Esophagus (tissue), 2 donors: ENCODE results near the gene SMAD7. TPM values are rescaled to one million over a fixed set of nuclear protein-coding genes. Genes with fewer than 3 reads are reported as not detected.

Experiments
- H3K27ac ChIP-seq, 2 donors: one replicate each; pipeline ENCODE4 v1.5.1; 2013; ENCODE audit warnings: low read depth in 2 of 2, mild to moderate bottlenecking in 2 of 2, inconsistent platforms in 1 of 2, low read length in 1 of 2, moderate library complexity in 1 of 2
- H3K27me3 ChIP-seq, 2 donors: one replicate each; pipeline ENCODE4 v1.6.1; 2013; ENCODE audit warnings: low read length in 2 of 2, control low read depth in 1 of 2, mild to moderate bottlenecking in 1 of 2; ENCODE audit not compliant: insufficient read depth in 2 of 2, control insufficient read depth in 1 of 2
- H3K36me3 ChIP-seq, 2 donors: one replicate each; pipeline ENCODE4 v1.6.1; 2013; ENCODE audit warnings: low read length in 1 of 2; ENCODE audit not compliant: control insufficient read depth in 2 of 2, insufficient read depth in 2 of 2
- H3K4me1 ChIP-seq, 2 donors: one replicate each; pipeline ENCODE4 v1.6.1; 2013; ENCODE audit warnings: low read length in 1 of 2; ENCODE audit not compliant: control insufficient read depth in 2 of 2, insufficient read depth in 2 of 2
- H3K4me3 ChIP-seq, 2 donors: one replicate each; pipeline ENCODE4 v1.5.1; 2013; ENCODE audit warnings: low read length in 2 of 2, mild to moderate bottlenecking in 2 of 2, low read depth in 1 of 2, moderate library complexity in 1 of 2
- H3K9me3 ChIP-seq, 2 donors: one replicate each; pipeline ENCODE4 v1.6.1; 2013; ENCODE audit warnings: mild to moderate bottlenecking in 2 of 2, low read depth in 1 of 2, low read length in 1 of 2, moderate library complexity in 1 of 2; ENCODE audit not compliant: control insufficient read depth in 2 of 2, insufficient read depth in 1 of 2
- WGBS, 2 donors: extraction: QIAGEN DNeasy Blood & Tissue Kit; methylation state at CpG; one replicate each; pipeline ENCODE4 v1.1.7; 2013; 5-methylcytosine and 5-hydroxymethylcytosine counted together
- polyA plus RNA-seq, 2 donors: library from polyadenylated mRNA; stranded (reverse); fragments of 200-250 nt; gene quantifications; one replicate each; pipeline ENCODE4 v1.2.3, GENCODE V29; 2013
- donor health status: healthy with polysubstance abuse.
- donor health status: Bipolar disorder and iron deficiency.

SMAD7 gene
- polyA plus RNA-seq, 2 donors: 3.5 to 4.4 TPM

DNA sequence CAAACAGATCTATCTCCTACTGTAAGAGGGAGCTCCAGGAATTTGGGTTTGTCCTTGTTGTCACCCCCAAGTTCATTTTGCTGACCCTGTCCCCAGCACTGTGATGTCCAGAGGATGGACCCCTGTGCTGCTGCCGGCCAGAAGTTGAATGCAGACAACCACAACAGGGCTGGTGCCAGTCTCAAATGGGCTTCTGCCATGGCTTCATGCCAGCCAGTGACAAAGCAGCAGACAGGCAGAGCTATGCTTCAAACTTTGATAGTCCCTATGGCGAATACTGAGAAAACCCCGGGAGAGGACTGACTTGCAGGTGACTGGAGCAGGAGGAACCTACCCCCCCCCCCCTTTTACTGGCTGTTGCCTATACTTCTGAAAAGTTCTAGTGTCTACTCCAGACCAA lies 3.2 kb downstream of the SMAD7 start:
- Histone ChIP-seq H3K4me1 (peaks cover 7 to 25% of the 10 kb centered on the region in 2 donors), H3K27me3 (no peaks in the 10 kb centered on the region), H3K36me3 (no peaks in the 10 kb centered on the region), H3K9me3 (no peaks in the 10 kb centered on the region), H3K27ac (peak overlapping the region; percentile 33 to 74), H3K4me3 (peak overlapping the region; percentile 32 to 92)
- 7 to 24% methylated on average over 3 of the region's 3 CpGs for WGBS, 2 donors

DNA sequence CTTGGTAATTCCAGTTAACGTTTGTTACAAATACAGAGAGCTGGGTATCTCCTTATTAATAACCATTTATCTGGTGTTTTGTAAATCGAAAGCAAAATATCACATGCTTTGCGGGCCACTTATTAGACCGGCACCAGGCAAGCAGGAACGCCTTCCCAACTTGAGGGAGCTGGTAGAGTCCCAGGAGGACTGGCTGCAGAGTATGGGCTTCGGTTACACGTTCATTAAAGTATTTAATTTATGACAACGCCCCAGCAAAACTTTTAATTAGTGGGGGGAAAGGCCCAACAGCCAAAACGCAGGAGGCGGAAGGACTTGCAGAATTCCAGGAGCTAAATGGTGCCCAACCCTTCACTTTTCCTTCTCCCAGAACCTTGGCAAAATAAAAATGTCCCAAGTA lies 3.7 kb downstream of the SMAD7 start:
- Histone ChIP-seq H3K4me3 (peak overlapping the region; percentile 13 to 92), H3K27ac (peak overlapping the region in 1 of 2 donors; percentile 33), H3K9me3 (no peaks in the 10 kb centered on the region), H3K4me1 (peaks cover 7 to 25% of the 10 kb centered on the region in 2 donors), H3K36me3 (peaks cover 0 to 1% of the 10 kb centered on the region in 2 donors), H3K27me3 (no peaks in the 10 kb centered on the region)
- 26 to 34% methylated on average over 10 of the region's 10 CpGs for WGBS, 2 donors

DNA sequence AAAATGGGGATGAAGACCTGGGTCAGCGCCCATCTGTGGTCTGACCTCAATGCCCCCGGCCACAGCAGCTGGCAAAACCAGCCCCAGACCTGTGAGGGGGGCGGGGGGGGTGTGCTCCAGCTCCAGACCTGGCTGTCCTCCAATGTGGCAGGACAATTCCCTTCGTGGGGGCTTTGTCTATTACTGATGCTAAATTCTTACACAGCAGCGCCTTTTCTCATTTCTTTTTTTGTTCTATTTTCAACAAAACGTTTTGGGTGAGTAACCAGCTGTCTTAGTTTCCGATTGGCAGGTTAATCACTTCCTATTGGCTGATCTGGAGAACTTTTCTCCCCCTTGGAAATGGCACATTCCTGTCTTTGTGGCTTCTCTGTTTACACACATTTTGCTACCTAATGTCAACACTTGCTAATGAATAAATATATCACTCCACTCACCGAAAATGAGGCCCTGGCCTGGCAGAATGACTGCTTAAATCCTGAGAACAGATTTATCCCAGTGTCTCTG lies 4.4 kb downstream of the SMAD7 start:
- Histone ChIP-seq H3K4me1 (peaks cover 7 to 32% of the 10 kb centered on the region in 2 donors), H3K4me3 (peak overlapping the region in 1 of 2 donors; percentile 92)

GRCh38 chr18:48945953-48946217 lies 4.9 kb downstream of the SMAD7 start:
- Histone ChIP-seq H3K9me3 (no peaks in the 10 kb centered on the region), H3K36me3 (peaks cover 3 to 6% of the 10 kb centered on the region in 2 donors), H3K4me3 (no peak overlapping the region), H3K27ac (no peak overlapping the region), H3K27me3 (no peaks in the 10 kb centered on the region), H3K4me1 (peaks cover 7 to 34% of the 10 kb centered on the region in 2 donors)

More for the DNA sequence above, 4.4 kb downstream of the SMAD7 start:
- no peaks in the 10 kb centered on the region for H3K9me3 ChIP-seq
- 30 to 36% methylated on average over 8 of the region's 8 CpGs for WGBS, 2 donors
- H3K27me3 ChIP-seq: no peaks in the 10 kb centered on the region
- peak overlapping the region in 1 of 2 donors; percentile 8 for H3K27ac ChIP-seq
- peaks cover 3 to 6% of the 10 kb centered on the region in 2 donors for H3K36me3 ChIP-seq

GRCh38 chr18:48944634-48945033 lies 6.1 kb downstream of the SMAD7 start:
- H3K27me3 ChIP-seq: no peaks in the 10 kb centered on the region
- peaks cover 3 to 6% of the 10 kb centered on the region in 2 donors for H3K36me3 ChIP-seq
- H3K27ac ChIP-seq: peak overlapping the region in 1 of 2 donors; percentile 45
- WGBS, 2 donors: 72 to 82% methylated on average over 7 of the region's 7 CpGs
- no peak overlapping the region for H3K4me3 ChIP-seq
- H3K4me1 ChIP-seq: peaks cover 8 to 38% of the 10 kb centered on the region in 2 donors
- H3K9me3 ChIP-seq: no peaks in the 10 kb centered on the region

DNA sequence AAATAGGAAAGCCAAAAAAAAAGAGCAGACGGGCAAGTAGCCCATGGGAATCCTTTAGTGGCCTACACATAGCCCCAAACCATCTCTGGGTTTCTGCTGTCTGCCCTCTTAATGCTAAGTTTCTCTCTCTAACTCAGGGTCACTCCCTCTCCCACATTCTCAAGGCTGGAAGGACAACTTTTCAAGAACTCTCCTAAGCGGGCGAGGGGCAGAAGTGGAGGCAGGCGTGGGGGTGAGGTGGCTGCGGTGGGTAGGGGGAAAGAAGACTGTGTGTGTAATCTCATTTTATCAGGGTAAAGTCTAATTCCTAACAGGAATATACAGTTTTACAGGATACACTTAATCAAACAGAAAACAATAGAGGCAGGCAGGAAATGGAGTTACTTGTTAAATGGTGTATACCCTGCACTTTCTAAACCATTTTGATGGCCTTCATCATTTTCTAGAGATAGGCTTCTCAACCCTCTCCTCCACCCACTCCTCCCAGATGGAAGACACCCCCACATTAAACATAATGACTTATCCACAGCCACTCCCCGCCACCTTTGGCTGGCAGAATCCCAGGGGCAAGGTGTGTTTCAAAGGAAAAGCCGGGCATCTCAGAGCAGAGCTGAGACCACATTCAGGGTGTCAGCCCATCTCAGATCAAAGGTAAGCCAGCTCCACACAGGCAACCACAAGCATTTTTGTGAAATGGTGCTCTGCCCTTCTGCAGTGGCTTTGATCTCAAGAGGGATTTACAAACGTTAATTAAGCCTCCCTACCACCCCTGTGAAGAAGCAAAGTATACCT lies 6.8 kb downstream of the SMAD7 start:
- peaks cover 11 to 41% of the 10 kb centered on the region in 2 donors for H3K4me1 ChIP-seq
- no peak overlapping the region for H3K4me3 ChIP-seq
- H3K36me3 ChIP-seq: peaks cover 3 to 6% of the 10 kb centered on the region in 2 donors
- 64 to 70% methylated on average over 8 of the region's 8 CpGs for WGBS, 2 donors
- H3K27ac ChIP-seq: peak overlapping the region; percentile 12 to 42
- no peaks in the 10 kb centered on the region for H3K9me3 ChIP-seq
- H3K27me3 ChIP-seq: no peaks in the 10 kb centered on the region

- peak overlapping the region; percentile 12 to 24 for H3K27ac ChIP-seq
- peaks cover 3 to 6% of the 10 kb centered on the region in 2 donors for H3K36me3 ChIP-seq
- WGBS, 2 donors: 54 to 69% methylated on average over 7 of the region's 7 CpGs
These were observed 7.4 kb downstream of the SMAD7 start for GRCh38 chr18:48943333-48943732.

GRCh38 chr18:48942554-48943261 lies 8.1 kb downstream of the SMAD7 start:
- H3K4me1 ChIP-seq: peaks cover 17 to 44% of the 10 kb centered on the region in 2 donors
- H3K36me3 ChIP-seq: peaks cover 3 to 6% of the 10 kb centered on the region in 2 donors
- 43 to 54% methylated on average over 12 of the region's 12 CpGs for WGBS, 2 donors
- H3K27ac ChIP-seq: peak overlapping the region in 1 of 2 donors; percentile 66
- no peak overlapping the region for H3K4me3 ChIP-seq
- no peaks in the 10 kb centered on the region for H3K9me3 ChIP-seq
- no peaks in the 10 kb centered on the region for H3K27me3 ChIP-seq

More at GRCh38 chr18:48943333-48943732, 7.4 kb downstream of the SMAD7 start:
- Histone ChIP-seq H3K4me1 (peaks cover 14 to 42% of the 10 kb centered on the region in 2 donors), H3K27me3 (no peaks in the 10 kb centered on the region), H3K9me3 (no peaks in the 10 kb centered on the region), H3K4me3 (no peak overlapping the region)

- Histone ChIP-seq H3K36me3 (peaks cover 3 to 6% of the 10 kb centered on the region in 2 donors), H3K4me1 (peaks cover 20 to 48% of the 10 kb centered on the region in 2 donors), H3K27me3 (no peaks in the 10 kb centered on the region), H3K27ac (peak overlapping the region in 1 of 2 donors; percentile 66), H3K9me3 (no peaks in the 10 kb centered on the region), H3K4me3 (no peak overlapping the region)
- WGBS, 2 donors: 80 to 84% methylated on average over 8 of the region's 8 CpGs
These were observed 8.7 kb downstream of the SMAD7 start for GRCh38 chr18:48942086-48942485.
